Gastrocnemius medialis (tissue), 4 donors: Measurements from ENCODE around the gene TMEM92.

Experiments
- POLR2A ChIP-seq, 2 donors: fragments of 450-650 bp; IDR thresholded peaks; one replicate each; pipeline ENCODE4 v1.6.1; 2017; ENCODE audit warnings: antibody characterized with exemption in 2 of 2, mild to moderate bottlenecking in 2 of 2, moderate library complexity in 2 of 2
- TF ChIP-seq, protein P1 (sequence below), 5 experiments: fragments of 450-650 bp in 3 of 5; fragments of 200-600 bp in 2 of 5; sonication (generic) in 2 of 5; IDR thresholded peaks in 4 of 5; conservative IDR thresholded peaks in 1 of 5; 1 replicate in 4 of 5; 2 replicates in 1 of 5; pipeline ENCODE4 v1.5.1; 2016 to 2019; ENCODE audit warnings: antibody characterized with exemption in 5 of 5, mild to moderate bottlenecking in 3 of 5, moderate library complexity in 3 of 5

DNA sequence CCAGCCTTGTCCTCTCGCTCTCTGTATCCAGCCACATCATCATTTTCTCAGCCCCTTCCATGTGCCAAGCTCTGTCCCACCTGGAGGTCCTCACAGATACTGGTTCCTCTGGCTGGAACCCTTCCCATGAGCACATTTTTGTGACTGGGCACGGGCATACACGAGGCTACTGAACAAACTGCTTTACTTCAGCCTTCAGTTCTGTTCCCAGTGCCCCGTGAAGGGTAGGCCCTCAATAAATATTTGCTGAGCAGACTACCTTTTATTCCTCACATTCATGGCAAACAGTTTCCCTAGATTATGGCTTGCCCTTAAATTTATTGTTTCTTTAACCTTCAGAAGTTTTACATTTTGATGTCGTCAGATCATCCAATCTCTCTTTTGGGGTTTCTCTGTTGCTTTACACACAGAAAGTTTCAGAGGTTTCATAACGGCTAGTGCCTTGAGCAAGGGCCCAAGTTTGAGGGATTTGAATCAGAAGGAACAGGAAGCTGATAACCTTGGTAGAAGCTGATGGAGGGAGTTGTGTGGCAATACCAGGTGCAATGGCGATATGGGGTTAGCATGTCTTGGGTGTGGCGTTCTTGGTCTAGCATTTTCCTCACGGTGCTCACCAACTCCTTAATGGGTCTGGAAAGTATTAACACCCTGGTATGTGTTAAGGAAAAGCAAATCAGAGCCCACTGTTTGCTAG lies 27.8 kb downstream of the TMEM92 start:
- TF ChIP-seq, protein P1, sequence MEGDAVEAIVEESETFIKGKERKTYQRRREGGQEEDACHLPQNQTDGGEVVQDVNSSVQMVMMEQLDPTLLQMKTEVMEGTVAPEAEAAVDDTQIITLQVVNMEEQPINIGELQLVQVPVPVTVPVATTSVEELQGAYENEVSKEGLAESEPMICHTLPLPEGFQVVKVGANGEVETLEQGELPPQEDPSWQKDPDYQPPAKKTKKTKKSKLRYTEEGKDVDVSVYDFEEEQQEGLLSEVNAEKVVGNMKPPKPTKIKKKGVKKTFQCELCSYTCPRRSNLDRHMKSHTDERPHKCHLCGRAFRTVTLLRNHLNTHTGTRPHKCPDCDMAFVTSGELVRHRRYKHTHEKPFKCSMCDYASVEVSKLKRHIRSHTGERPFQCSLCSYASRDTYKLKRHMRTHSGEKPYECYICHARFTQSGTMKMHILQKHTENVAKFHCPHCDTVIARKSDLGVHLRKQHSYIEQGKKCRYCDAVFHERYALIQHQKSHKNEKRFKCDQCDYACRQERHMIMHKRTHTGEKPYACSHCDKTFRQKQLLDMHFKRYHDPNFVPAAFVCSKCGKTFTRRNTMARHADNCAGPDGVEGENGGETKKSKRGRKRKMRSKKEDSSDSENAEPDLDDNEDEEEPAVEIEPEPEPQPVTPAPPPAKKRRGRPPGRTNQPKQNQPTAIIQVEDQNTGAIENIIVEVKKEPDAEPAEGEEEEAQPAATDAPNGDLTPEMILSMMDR (IDR thresholded peaks at IDR 0.05 in 4 of 5, conservative IDR thresholded peaks at IDR 0.05 in 1 of 5): no peak
- TF ChIP-seq POLR2A (IDR thresholded peaks at IDR 0.05): no peak
